Measurements from ENCODE around the gene RAB11FIP4. TPM values are rescaled to one million over a fixed set of nuclear protein-coding genes. Genes with fewer than 3 reads are reported as not detected.

Gene RAB11FIP4
- total and polyA plus RNA-seq, 12 donors = 0.48 to 3.8 (median 2.3) TPM

- 84 to 92% (median 88%) methylated on average over 5 to 6 of the region's 6 CpGs for WGBS, 4 donors
- Histone ChIP-seq H3K4me1 (replicated peaks in 1 of 2) (peaks cover 6 to 41% of the 10 kb centered on the region in 2 donors), H3K27ac (no peak overlapping the region), H3K9me3 (replicated peaks in 1 of 3) (no peaks in the 10 kb centered on the region), H3K27me3 (no peaks in the 10 kb centered on the region), H3K4me3 (no peak overlapping the region), H3K36me3 (replicated peaks in 1 of 2) (no peaks in the 10 kb centered on the region)
- intact Hi-C loops (cut with DNase I) = no loop called here
- no peak for DNase-seq
- no peak for TF ChIP-seq CTCF (IDR thresholded peaks at IDR 0.05)
- TF ChIP-seq POLR2A (IDR thresholded peaks at IDR 0.05) = no peak
Observed at GRCh38 chr17:31585280-31585630, 193.8 kb downstream of the RAB11FIP4 start.

- intact Hi-C loops (cut with DNase I) = no loop called here
- DNase-seq = no peak
- Histone ChIP-seq H3K27me3 (no peaks in the 10 kb centered on the region), H3K36me3 (replicated peaks in 1 of 2) (no peaks in the 10 kb centered on the region), H3K4me3 (no peak overlapping the region), H3K4me1 (replicated peaks in 1 of 2) (peaks cover 6 to 24% of the 10 kb centered on the region in 2 donors), H3K27ac (no peak overlapping the region), H3K9me3 (replicated peaks in 1 of 3) (no peaks in the 10 kb centered on the region)
- WGBS, 4 donors = 60 to 75% (median 66%) methylated on average over 5 of the region's 5 CpGs
- no peak for TF ChIP-seq CTCF (IDR thresholded peaks at IDR 0.05)
- TF ChIP-seq POLR2A (IDR thresholded peaks at IDR 0.05) = no peak
Observed at GRCh38 chr17:31586946-31587345, 195.5 kb downstream of the RAB11FIP4 start.

- H3K9me3 ChIP-seq (replicated peaks in 1 of 3) = no peaks in the 10 kb centered on the region
- no peak overlapping the region for H3K4me3 ChIP-seq
- H3K27me3 ChIP-seq = no peaks in the 10 kb centered on the region
- H3K27ac ChIP-seq = no peak overlapping the region
- H3K36me3 ChIP-seq (replicated peaks in 1 of 2) = no peaks in the 10 kb centered on the region
- DNase-seq = no peak
- WGBS, 4 donors = 70 to 90% (median 88%) methylated on average over 4 of the region's 4 CpGs
- TF ChIP-seq CTCF (IDR thresholded peaks at IDR 0.05) = no peak
- no peak for TF ChIP-seq POLR2A (IDR thresholded peaks at IDR 0.05)
- intact Hi-C loops (cut with DNase I) = no loop called here
- H3K4me1 ChIP-seq (replicated peaks in 1 of 2) = peaks cover 6 to 19% of the 10 kb centered on the region in 2 donors
Observed at GRCh38 chr17:31587462-31587861, 196.0 kb downstream of the RAB11FIP4 start.

MicroRNA genes within 50 kb of the gene (microRNA counts, 767-probe panel; counts per million panel counts)
- microRNA hsa-miR-193a-3p = 0 counts per million in 2 donors
- 2,137 to 3,442 counts per million in 2 donors for microRNA hsa-miR-193a-5p

Small RNAs within 50 kb of the gene (microRNA-seq; reads per million reads assigned to microRNA genes)
- 416 to 1,169 (median 501) reads per million in 3 donors for gene MIR193A
- 0.76 to 4.5 (median 2.8) reads per million in 3 donors for gene MIR365B
- gene MIR4725 = 0.38 to 3.6 (median 0.85) reads per million in 3 donors

Small RNAs within 50 kb of the gene (small RNA-seq; reads per million reads assigned to genes)
- gene MIR193A (0.58 to 1.4 reads per million in 2 donors), gene MIR4725 (0 to 0.08 reads per million in 2 donors), gene RN7SL45P (0 reads per million in 2 donors), gene RN7SL79P (0 reads per million in 2 donors), gene RNU6ATAC7P (0 reads per million in 2 donors)

Other genes with a start within 250 kb of the RAB11FIP4 start
- gene OMG, start 94.4 kb upstream of the RAB11FIP4 start, total RNA-seq = under 1 TPM in 2 of 9 donors, not detected in 7; 0.20 to 0.28 TPM
- gene OMG, start 94.4 kb upstream of the RAB11FIP4 start, polyA plus RNA-seq = under 1 TPM; 0.48 to 0.54 (median 0.49) TPM
- 10 to 100 TPM in 4 of 9 donors, 1 to 10 TPM in 4, under 1 TPM in 1; 0.67 to 16.7 (median 7.5) TPM for gene EVI2B, start 77.6 kb upstream of the RAB11FIP4 start, total RNA-seq
- gene EVI2B, start 77.6 kb upstream of the RAB11FIP4 start, polyA plus RNA-seq = 10 to 100 TPM in 1 of 3 donors, 1 to 10 TPM in 2; 2.4 to 11.1 (median 7.6) TPM
- gene EVI2A, start 70.1 kb upstream of the RAB11FIP4 start, total RNA-seq = 10 to 100 TPM in 1 of 9 donors, 1 to 10 TPM in 8; 1.4 to 17.7 (median 5.6) TPM
- 1 to 10 TPM; 3.7 to 8.7 (median 4.5) TPM for gene EVI2A, start 70.1 kb upstream of the RAB11FIP4 start, polyA plus RNA-seq